ENCODE results near the gene TM9SF1. TPM values are rescaled to one million over a fixed set of nuclear protein-coding genes. Genes with fewer than 3 reads are reported as not detected.
"Not testable (repeated sequence)": the region's sequence is repeated elsewhere in the genome, so short reads cannot be mapped to it uniquely, and the experiment has no call there.

The TM9SF1 gene
- total RNA-seq, 6 experiments from 2014 or later, result 68.1 to 80.4 (median 71.0) TPM

DNA sequence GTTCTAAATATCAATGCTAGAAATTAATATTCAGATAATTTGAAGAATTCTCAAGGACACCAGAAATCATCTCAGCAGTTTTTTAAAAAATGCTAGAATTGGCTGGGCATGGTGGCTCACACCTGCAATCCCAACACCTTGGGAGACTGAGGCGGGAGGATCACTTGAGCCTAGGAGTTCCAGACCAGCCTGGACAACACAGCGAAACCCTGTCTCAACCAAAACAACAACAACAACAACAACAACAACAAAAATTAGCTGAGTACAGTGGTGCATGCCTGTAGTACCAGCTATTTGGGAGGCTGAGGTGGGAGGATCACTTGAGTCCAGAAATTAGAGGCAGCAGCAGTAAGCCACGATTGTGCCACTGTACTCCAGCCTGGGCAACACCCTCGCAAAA is 23.8 kb upstream of the TM9SF1 start:
- no peak for DNase-seq
- H3K9me3 Mint-ChIP-seq, result no peaks in the 10 kb centered on the region
- peaks cover 29% of the 10 kb centered on the region for H3K4me1 Mint-ChIP-seq (ENCODE audit: low read depth)
- H3K27me3 Mint-ChIP-seq (ENCODE audit: insufficient read depth), result no peaks in the 10 kb centered on the region; the same call in 1 of the 2 replicates
- TF ChIP-seq, protein P1, sequence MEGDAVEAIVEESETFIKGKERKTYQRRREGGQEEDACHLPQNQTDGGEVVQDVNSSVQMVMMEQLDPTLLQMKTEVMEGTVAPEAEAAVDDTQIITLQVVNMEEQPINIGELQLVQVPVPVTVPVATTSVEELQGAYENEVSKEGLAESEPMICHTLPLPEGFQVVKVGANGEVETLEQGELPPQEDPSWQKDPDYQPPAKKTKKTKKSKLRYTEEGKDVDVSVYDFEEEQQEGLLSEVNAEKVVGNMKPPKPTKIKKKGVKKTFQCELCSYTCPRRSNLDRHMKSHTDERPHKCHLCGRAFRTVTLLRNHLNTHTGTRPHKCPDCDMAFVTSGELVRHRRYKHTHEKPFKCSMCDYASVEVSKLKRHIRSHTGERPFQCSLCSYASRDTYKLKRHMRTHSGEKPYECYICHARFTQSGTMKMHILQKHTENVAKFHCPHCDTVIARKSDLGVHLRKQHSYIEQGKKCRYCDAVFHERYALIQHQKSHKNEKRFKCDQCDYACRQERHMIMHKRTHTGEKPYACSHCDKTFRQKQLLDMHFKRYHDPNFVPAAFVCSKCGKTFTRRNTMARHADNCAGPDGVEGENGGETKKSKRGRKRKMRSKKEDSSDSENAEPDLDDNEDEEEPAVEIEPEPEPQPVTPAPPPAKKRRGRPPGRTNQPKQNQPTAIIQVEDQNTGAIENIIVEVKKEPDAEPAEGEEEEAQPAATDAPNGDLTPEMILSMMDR (IDR thresholded peaks at IDR 0.05), result no peak
- no peak overlapping the region; the same call in 1 of the 2 replicates for H3K27ac Mint-ChIP-seq
- H3K36me3 Mint-ChIP-seq (ENCODE audit: low read depth), result 0 out of 2 replicates have a peak, but pooled peaks cover 5% of the 10 kb centered on the region
- no peak overlapping the region for H3K4me3 Mint-ChIP-seq

DNA sequence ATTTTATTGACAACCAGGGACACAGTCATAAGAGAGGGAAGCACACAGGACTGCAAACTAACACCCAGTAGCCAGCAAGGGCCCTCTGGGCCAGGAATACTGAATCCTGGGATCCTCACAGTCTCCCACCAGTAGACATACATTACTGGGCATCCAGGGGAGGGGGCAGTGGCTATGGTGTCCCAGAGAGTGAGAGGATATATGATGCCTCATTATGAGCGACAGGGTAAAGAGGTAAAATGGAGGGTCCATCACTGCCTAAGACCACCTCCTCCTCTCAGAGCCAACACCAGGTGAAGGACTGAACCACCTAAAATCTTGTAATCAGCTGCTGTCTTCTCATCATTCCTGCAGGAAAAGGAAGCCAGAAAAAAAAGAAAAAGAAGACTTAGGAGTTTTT is 21.6 kb upstream of the TM9SF1 start:
- H3K4me3 Mint-ChIP-seq; H3K9me3 Mint-ChIP-seq; H3K27me3 Mint-ChIP-seq (ENCODE audit: insufficient read depth); H3K36me3 Mint-ChIP-seq (ENCODE audit: low read depth); DNase-seq: not testable (repeated sequence)
- Mint-ChIP-seq H3K27ac (peak overlapping the region; percentile 4; the same call in 1 of the 2 replicates), H3K4me1 (ENCODE audit: low read depth) (peaks cover 38% of the 10 kb centered on the region)

DNA sequence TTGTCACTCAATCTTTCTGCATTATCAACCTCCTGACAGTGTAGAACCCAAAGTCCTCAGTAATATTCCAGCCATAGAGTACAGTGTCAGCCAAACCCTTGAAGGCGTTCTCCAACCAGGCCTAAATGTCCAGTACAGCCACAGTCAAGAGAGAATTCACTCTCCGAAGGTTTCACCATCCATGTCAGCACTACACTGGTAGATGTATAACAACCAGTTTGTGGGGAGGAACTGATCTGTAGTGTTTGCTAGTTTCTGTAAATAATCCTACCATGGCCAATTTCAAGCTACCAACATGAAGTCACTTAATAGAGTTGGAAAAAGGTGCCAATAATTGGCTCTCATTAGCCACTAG is 21.1 kb upstream of the TM9SF1 start:
- peak overlapping the region; percentile 97 for H3K4me3 Mint-ChIP-seq
- peaks cover 43% of the 10 kb centered on the region for H3K4me1 Mint-ChIP-seq (ENCODE audit: low read depth)
- H3K27me3 Mint-ChIP-seq (ENCODE audit: insufficient read depth), result peaks cover 2% of the 10 kb centered on the region
- peaks cover 11% of the 10 kb centered on the region; the same call in 1 of the 2 replicates for H3K36me3 Mint-ChIP-seq (ENCODE audit: low read depth)
- H3K9me3 Mint-ChIP-seq, result no peaks in the 10 kb centered on the region
- DNase-seq, result no peak
- H3K27ac Mint-ChIP-seq, result peak overlapping the region; percentile 91
- TF ChIP-seq, protein P1 (IDR thresholded peaks at IDR 0.05), result no peak

DNA sequence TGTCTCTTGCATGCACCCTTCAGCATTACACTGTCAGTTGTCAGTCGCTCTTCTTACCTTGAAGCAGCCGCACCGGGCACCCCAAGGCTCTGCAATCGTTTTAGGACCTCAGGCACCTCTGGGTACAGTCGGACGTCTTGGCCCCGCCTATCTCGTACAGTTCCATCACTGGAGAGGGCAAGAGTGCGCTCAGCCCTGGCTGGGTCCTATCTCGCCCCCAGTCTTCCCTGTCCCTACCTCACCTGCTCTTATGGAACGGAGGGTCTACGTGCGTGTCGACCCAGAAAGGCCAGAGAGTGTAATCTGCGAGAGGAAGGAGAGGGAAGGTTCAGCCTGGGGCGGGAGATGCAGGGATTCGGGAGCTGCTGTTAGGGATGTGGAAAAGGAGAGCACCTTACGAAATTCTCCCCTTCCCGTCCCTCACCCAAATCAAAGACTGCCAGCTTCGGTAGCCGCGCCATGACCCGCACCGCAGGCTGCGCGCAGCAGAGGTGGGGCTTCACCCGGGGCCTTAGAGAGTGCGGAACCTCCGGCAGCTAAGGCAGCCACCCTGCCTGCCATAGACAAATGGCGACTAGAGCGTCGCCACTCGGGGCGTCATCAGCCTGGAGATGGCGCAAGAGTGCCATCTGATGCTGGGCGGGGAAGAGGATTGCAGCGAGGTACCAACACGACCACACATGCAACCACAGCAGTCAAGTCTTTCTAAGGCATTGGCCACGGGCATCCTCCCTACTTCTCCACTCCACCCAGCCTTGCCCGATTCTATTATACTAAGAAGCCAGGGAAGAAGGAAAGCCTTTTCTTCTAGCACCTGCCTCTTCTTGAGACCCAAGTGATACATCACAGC is 20.5 kb upstream of the TM9SF1 start, which contains the start of gene MDP1:
TSS of gene MDP1 (minus strand) at position 572 of the 850 bp plus-strand sequence. CDS start at position 461, 111 bp downstream.
- H3K36me3 Mint-ChIP-seq (ENCODE audit: low read depth), result peaks cover 11% of the 10 kb centered on the region; the same call in 1 of the 2 replicates
- H3K27me3 Mint-ChIP-seq (ENCODE audit: insufficient read depth), result peaks cover 2% of the 10 kb centered on the region
- DNase-seq, result peak; percentile 68
- H3K4me1 Mint-ChIP-seq (ENCODE audit: low read depth), result peaks cover 44% of the 10 kb centered on the region
- peak within 1 kb of the TSS; percentile 100 for H3K27ac Mint-ChIP-seq
- TF ChIP-seq, protein P1 (IDR thresholded peaks at IDR 0.05), result peak; percentile 79
- H3K9me3 Mint-ChIP-seq, result no peaks in the 10 kb centered on the region
- peak within 1 kb of the TSS; percentile 97 for H3K4me3 Mint-ChIP-seq

DNA sequence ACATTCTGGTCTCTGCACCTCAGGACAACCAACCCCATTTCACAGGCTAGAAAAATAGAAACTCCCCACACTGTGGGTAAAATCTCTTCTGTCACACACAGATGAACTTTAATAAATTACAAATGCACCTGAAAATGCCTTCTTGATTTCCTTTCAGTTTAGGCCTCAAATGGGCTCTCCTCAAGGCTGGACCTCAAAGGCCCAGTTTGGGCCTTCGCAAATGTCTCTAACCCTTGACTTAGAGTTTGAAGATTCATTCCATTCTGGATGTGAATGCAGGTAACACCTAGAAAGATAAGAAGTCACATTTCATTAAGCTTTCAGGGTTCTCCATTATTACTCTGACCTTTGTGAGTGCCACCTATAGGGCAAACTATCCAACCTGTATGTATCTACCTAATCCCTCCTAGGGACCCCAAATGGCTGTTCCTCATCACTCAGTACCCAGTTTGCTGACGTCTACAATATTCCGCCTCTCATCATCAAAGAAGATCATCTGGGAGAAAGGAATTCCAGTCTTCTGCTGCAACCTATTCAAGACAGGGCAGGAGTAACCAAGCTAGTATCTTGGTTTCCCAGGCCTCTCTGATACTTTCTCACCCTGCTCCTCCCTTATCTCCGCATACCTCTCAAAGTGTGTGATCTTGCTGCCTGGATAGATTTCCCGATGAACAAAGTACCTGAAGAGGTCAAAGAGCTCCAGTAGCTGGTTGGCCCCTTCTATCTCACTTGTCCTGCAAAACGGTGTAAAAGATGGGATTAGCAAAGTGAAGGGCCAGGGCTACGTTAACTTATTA is 18.8 kb upstream of the TM9SF1 start:
- H3K27me3 Mint-ChIP-seq (ENCODE audit: insufficient read depth), result peaks cover 2% of the 10 kb centered on the region
- DNase-seq, result no peak
- TF ChIP-seq, protein P1 (IDR thresholded peaks at IDR 0.05), result peak; percentile 22; the same call in 1 of the 2 replicates
- H3K4me1 Mint-ChIP-seq (ENCODE audit: low read depth), result peaks cover 44% of the 10 kb centered on the region
- H3K9me3 Mint-ChIP-seq, result no peaks in the 10 kb centered on the region
- peak overlapping the region; percentile 97 for H3K4me3 Mint-ChIP-seq
- peak overlapping the region; percentile 100 for H3K27ac Mint-ChIP-seq
- H3K36me3 Mint-ChIP-seq (ENCODE audit: low read depth), result peaks cover 20% of the 10 kb centered on the region; the same call in 1 of the 2 replicates

Measured in HFFc6 (cell line).